HepG2 (cell line): ENCODE data around the gene BCL2L2. TPM values are rescaled to one million over a fixed set of nuclear protein-coding genes. Genes with fewer than 3 reads are reported as not detected.

ENCODE experiments used
- MEIS2 ChIP-seq: sonication (generic); formaldehyde crosslinking; IDR thresholded peaks from 2 replicates; pipeline ENCODE4 v1.9.0; 2021; ENCODE audit warnings: mild to moderate bottlenecking, missing genetic modification reagents
- POLR2A ChIP-seq, 2 experiments: IDR thresholded peaks; 2 replicates each; pipeline ENCODE4 v1.6.1; 2011; ENCODE audit warnings: low read depth in 2 of 2, low read length in 2 of 2, mild to moderate bottlenecking in 1 of 2, moderate library complexity in 1 of 2; ENCODE audit not compliant: insufficient read depth in 1 of 2
- RBM39 ChIP-seq: fragments of 200-400 bp; formaldehyde crosslinking; IDR thresholded peaks from one replicate; pipeline ENCODE4 v1.6.1; 2018; ENCODE audit warnings: antibody characterized with exemption, mild to moderate bottlenecking, low read depth, low read length; ENCODE audit not compliant: poor library complexity, severe bottlenecking
- RXRA ChIP-seq: sonication (generic); formaldehyde crosslinking; IDR thresholded peaks from 2 replicates; pipeline ENCODE4 v1.5.1; 2020; ENCODE audit warnings: missing genetic modification reagents
- ZNF460 ChIP-seq: sonication (generic); formaldehyde crosslinking; IDR thresholded peaks from 2 replicates; pipeline ENCODE4 v1.5.1; 2020; ENCODE audit warnings: missing genetic modification reagents, mild to moderate bottlenecking, borderline replicate concordance
- ZNF567 ChIP-seq: sonication (generic); formaldehyde crosslinking; IDR thresholded peaks from 2 replicates; pipeline ENCODE4 v1.8.1; 2023; ENCODE audit warnings: mild to moderate bottlenecking, missing genetic modification reagents, borderline replicate concordance
- ZNF572 ChIP-seq: sonication (generic); formaldehyde crosslinking; IDR thresholded peaks from 2 replicates; pipeline ENCODE4 v1.5.1; 2020; ENCODE audit warnings: mild to moderate bottlenecking, missing genetic modification reagents
- ZNF577 ChIP-seq: sonication (generic); formaldehyde crosslinking; IDR thresholded peaks from 2 replicates; pipeline ENCODE4 v1.4.0; 2020; ENCODE audit warnings: mild to moderate bottlenecking, low read depth, missing genetic modification reagents, borderline replicate concordance
- ZNF589 ChIP-seq: sonication (generic); formaldehyde crosslinking; conservative IDR thresholded peaks from 2 replicates; pipeline ENCODE4 v1.8.0; 2022; ENCODE audit warnings: mild to moderate bottlenecking, moderate library complexity, missing genetic modification reagents
- ZNF605 ChIP-seq: sonication (generic); formaldehyde crosslinking; IDR thresholded peaks from 2 replicates; pipeline ENCODE4 v1.8.0; 2022; ENCODE audit warnings: mild to moderate bottlenecking, missing genetic modification reagents
- ZNF616 ChIP-seq: sonication (generic); formaldehyde crosslinking; IDR thresholded peaks from 2 replicates; pipeline ENCODE4 v1.5.0; 2020; ENCODE audit warnings: low read depth, mild to moderate bottlenecking, missing genetic modification reagents
- ZNF777 ChIP-seq: sonication (generic); formaldehyde crosslinking; IDR thresholded peaks from 2 replicates; pipeline ENCODE4 v1.4.0; 2020; ENCODE audit warnings: missing genetic modification reagents
- ZNF878 ChIP-seq: sonication (generic); formaldehyde crosslinking; IDR thresholded peaks from 2 replicates; pipeline ENCODE4 v1.8.1; 2023; ENCODE audit warnings: mild to moderate bottlenecking, missing genetic modification reagents, moderate library complexity
- ZSCAN25 ChIP-seq: sonication (generic); formaldehyde crosslinking; IDR thresholded peaks from 2 replicates; pipeline ENCODE4 v1.8.0; 2022; ENCODE audit warnings: mild to moderate bottlenecking, missing genetic modification reagents
- ZSCAN29 ChIP-seq: sonication (generic); formaldehyde crosslinking; conservative IDR thresholded peaks from 2 replicates; pipeline ENCODE4 v1.4.0; 2020; ENCODE audit warnings: mild to moderate bottlenecking, missing genetic modification reagents
- ZSCAN9 ChIP-seq: IDR thresholded peaks from 2 replicates; pipeline ENCODE4 v1.6.1; 2016; ENCODE audit warnings: borderline replicate concordance
- polyA plus RNA-seq, 8 experiments: library from polyadenylated mRNA; depleted of rRNA in 3 of 8; stranded (reverse) in 7 of 8; unstranded in 1 of 8; fragments of >200 nt; fragmentation: Illumina TruSeq in 4 of 8; extraction: Trizol in 4 of 8; gene quantifications; 2 replicates each; pipeline versions ENCODE4 v1.2.1 to v1.2.3, GENCODE V29; 2011 to 2016; ENCODE audit warnings: low read depth in 4 of 8, missing spikeins in 1 of 8, mixed read lengths in 1 of 8; ENCODE audit not compliant: insufficient read depth in 1 of 8
- total RNA-seq, 5 experiments: library from RNA; depleted of rRNA; stranded (reverse); fragments of >200 nt; fragmentation: Illumina TruSeq; extraction: Trizol; gene quantifications; 2 replicates each; pipeline ENCODE4 v1.2.3, GENCODE V29; 2016; ENCODE audit warnings: low read depth in 1 of 5
- TF ChIP-seq, protein P1 (sequence below): fragments of 450-650 bp; IDR thresholded peaks from 2 replicates; pipeline ENCODE4 v1.6.1; 2017
- TF ChIP-seq, protein P2 (sequence below): sonication (generic); formaldehyde crosslinking; IDR thresholded peaks from 2 replicates; pipeline ENCODE4 v1.5.1; 2020; ENCODE audit warnings: mild to moderate bottlenecking, missing genetic modification reagents, moderate library complexity
- TF ChIP-seq, protein P3 (sequence below): sonication (generic); formaldehyde crosslinking; IDR thresholded peaks from 2 replicates; pipeline ENCODE4 v1.4.0; 2020; ENCODE audit warnings: low read depth, mild to moderate bottlenecking, missing genetic modification reagents
- TF ChIP-seq, protein P4 (sequence below): sonication (generic); formaldehyde crosslinking; IDR thresholded peaks from 2 replicates; pipeline ENCODE4 v1.4.0; 2020; ENCODE audit warnings: mild to moderate bottlenecking, missing genetic modification reagents
- TF ChIP-seq, protein P5 (sequence below): sonication (generic); formaldehyde crosslinking; IDR thresholded peaks from 2 replicates; pipeline ENCODE4 v1.8.0; 2022; ENCODE audit warnings: missing genetic modification reagents, mild to moderate bottlenecking, inconsistent platforms, borderline replicate concordance
- TF ChIP-seq, protein P6 (sequence below): sonication (generic); formaldehyde crosslinking; IDR thresholded peaks from 2 replicates; pipeline ENCODE4 v1.8.1; 2023; ENCODE audit warnings: mild to moderate bottlenecking, inconsistent platforms, moderate library complexity, missing genetic modification reagents, borderline replicate concordance

The BCL2L2 gene
- total and polyA plus RNA-seq, 2 of the 13 experiments (the other 11 are each of a cell fraction or from before 2014, with no cell fraction given): 28.1 to 49.8 TPM

DNA sequence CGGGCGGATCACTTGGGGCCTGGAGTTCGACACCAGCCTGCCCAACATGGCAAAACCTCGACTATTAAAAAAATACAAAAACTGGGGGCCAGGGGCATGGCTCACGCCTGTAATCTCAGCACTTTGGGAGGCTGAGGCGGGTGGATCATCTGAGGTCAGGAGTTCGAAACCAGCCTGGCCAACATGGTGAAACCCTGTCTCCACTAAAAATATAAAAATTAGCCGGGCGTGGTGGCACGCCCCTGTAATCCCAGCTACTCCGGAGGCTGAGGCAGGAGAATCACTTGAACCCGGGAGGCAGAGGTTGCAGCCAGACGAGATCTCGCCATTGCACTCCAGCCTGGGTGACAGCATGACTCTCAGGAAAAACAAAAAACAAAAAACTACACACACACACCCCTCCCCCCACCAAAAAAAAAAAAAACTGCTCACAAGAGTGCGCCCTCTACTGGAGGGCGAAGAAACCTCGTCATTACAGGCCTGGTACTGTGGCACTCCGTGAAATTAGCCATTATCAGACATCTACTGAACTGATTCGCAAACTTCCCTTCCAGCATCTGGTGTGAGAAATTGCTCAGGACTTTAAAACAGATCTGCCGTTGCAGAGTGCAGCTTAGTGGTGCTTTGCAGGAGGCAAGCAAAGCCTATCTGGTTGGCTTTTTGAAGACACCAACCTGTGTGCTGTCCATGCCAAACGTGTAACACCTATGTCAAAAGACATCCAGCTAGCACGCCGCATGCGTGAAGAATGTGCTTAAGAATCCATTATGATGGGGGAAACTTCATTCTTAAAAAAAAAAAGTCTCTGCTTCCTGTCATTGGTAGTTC is 11.7 kb upstream of the BCL2L2 start (continued):
- no peak for TF ChIP-seq ZNF589 (CRISPR knock-in tag)
- no peak for TF ChIP-seq ZSCAN29 (CRISPR knock-in tag)
- TF ChIP-seq ZNF605 (CRISPR knock-in tag): peak; percentile 96
- TF ChIP-seq ZNF616 (CRISPR knock-in tag): no peak
- TF ChIP-seq ZNF572 (CRISPR knock-in tag): no peak; the same call in 1 of the 2 replicates
- no peak for TF ChIP-seq ZSCAN9 (CRISPR knock-in tag)
- no peak for TF ChIP-seq RBM39
- TF ChIP-seq ZNF460 (CRISPR knock-in tag): no peak; the same call in 1 of the 2 replicates
- TF ChIP-seq ZNF777: no peak
- peak; percentile 61; the same call in 1 of the 2 replicates for TF ChIP-seq MEIS2 (CRISPR knock-in tag)
- TF ChIP-seq, protein P1, sequence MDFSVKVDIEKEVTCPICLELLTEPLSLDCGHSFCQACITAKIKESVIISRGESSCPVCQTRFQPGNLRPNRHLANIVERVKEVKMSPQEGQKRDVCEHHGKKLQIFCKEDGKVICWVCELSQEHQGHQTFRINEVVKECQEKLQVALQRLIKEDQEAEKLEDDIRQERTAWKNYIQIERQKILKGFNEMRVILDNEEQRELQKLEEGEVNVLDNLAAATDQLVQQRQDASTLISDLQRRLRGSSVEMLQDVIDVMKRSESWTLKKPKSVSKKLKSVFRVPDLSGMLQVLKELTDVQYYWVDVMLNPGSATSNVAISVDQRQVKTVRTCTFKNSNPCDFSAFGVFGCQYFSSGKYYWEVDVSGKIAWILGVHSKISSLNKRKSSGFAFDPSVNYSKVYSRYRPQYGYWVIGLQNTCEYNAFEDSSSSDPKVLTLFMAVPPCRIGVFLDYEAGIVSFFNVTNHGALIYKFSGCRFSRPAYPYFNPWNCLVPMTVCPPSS: no peak
- peak; percentile 67; the same call in 1 of the 2 replicates for TF ChIP-seq ZNF567
- peak in 1 of 2 experiments; percentile 34; a peak in 1 of 4 replicates for TF ChIP-seq POLR2A (IDR thresholded peaks at IDR 0.05; ENCODE audit: insufficient read depth in 1 of 2, low read depth in 2 of 2, low read length in 2 of 2)
- 0 out of 2 replicates have a peak, but pooled peaks have one; percentile 21 for TF ChIP-seq ZSCAN25 (CRISPR knock-in tag)
- TF ChIP-seq, protein P2, sequence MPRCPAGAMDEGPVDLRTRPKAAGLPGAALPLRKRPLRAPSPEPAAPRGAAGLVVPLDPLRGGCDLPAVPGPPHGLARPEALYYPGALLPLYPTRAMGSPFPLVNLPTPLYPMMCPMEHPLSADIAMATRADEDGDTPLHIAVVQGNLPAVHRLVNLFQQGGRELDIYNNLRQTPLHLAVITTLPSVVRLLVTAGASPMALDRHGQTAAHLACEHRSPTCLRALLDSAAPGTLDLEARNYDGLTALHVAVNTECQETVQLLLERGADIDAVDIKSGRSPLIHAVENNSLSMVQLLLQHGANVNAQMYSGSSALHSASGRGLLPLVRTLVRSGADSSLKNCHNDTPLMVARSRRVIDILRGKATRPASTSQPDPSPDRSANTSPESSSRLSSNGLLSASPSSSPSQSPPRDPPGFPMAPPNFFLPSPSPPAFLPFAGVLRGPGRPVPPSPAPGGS (CRISPR knock-in tag): 0 out of 2 replicates have a peak, but pooled peaks have one; percentile 59
- no peak for TF ChIP-seq RXRA (CRISPR knock-in tag)
- TF ChIP-seq, protein P3, sequence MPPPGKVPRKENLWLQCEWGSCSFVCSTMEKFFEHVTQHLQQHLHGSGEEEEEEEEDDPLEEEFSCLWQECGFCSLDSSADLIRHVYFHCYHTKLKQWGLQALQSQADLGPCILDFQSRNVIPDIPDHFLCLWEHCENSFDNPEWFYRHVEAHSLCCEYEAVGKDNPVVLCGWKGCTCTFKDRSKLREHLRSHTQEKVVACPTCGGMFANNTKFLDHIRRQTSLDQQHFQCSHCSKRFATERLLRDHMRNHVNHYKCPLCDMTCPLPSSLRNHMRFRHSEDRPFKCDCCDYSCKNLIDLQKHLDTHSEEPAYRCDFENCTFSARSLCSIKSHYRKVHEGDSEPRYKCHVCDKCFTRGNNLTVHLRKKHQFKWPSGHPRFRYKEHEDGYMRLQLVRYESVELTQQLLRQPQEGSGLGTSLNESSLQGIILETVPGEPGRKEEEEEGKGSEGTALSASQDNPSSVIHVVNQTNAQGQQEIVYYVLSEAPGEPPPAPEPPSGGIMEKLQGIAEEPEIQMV: no peak
- TF ChIP-seq, protein P4, sequence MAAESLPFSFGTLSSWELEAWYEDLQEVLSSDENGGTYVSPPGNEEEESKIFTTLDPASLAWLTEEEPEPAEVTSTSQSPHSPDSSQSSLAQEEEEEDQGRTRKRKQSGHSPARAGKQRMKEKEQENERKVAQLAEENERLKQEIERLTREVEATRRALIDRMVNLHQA (CRISPR knock-in tag): no peak
- TF ChIP-seq, protein P5, sequence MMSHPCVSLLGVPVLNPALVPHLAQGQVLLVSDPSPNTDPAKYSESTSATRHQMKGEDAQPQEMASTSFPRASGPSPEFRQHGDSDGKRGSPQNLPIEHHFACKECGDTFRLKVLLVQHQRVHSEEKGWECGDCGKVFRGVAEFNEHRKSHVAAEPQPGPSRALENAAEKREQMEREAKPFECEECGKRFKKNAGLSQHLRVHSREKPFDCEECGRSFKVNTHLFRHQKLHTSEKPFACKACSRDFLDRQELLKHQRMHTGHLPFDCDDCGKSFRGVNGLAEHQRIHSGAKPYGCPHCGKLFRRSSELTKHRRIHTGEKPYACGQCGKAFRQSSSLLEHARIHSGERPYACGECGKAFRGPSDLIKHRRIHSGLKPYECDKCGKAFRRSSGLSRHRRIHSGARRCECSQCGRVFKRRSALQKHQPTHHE: no peak
- TF ChIP-seq ZNF878 (CRISPR knock-in tag): no peak
- TF ChIP-seq ZNF577 (CRISPR knock-in tag): no peak
- TF ChIP-seq, protein P6, sequence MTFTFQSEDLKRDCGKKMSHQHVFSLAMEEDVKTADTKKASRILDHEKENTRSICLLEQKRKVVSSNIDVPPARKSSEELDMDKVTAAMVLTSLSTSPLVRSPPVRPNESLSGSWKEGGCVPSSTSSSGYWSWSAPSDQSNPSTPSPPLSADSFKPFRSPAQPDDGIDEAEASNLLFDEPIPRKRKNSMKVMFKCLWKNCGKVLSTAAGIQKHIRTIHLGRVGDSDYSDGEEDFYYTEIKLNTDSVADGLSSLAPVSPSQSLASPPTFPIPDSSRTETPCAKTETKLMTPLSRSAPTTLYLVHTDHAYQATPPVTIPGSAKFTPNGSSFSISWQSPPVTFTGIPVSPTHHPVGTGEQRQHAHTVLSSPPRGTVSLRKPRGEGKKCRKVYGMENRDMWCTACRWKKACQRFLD (CRISPR knock-in tag): no peak; the same call in 1 of the 2 replicates
